Omental fat pad (tissue), 4 donors: ENCODE data around the gene PDE8A. TPM values are rescaled to one million over a fixed set of nuclear protein-coding genes. Genes with fewer than 3 reads are reported as not detected.
"Not testable (repeated sequence)": the region's sequence is repeated elsewhere in the genome, so short reads cannot be mapped to it uniquely, and the experiment has no call there.

Experiments used
- ATAC-seq: fragments of 150-250 bp; one replicate; pipeline ENCODE4 v1.9.1; 2016; ENCODE audit warnings: mild to moderate bottlenecking, moderate library complexity; ENCODE audit not compliant: low FRiP score
- DNase-seq: peaks from one replicate; pipeline ENCODE4 v3.0.0-alpha.2; 2019; ENCODE audit warnings: low spot score
- CTCF ChIP-seq, 3 donors: fragments of 450-650 bp; IDR thresholded peaks; one replicate each; pipeline ENCODE4 v1.5.1; 2016 to 2017; ENCODE audit warnings: antibody characterized with exemption in 3 of 3, mild to moderate bottlenecking in 3 of 3, moderate library complexity in 2 of 3
- total RNA-seq, 4 donors: library from RNA; depleted of rRNA; stranded (reverse); fragments of >200 nt; gene quantifications; one replicate each; pipeline ENCODE4 v1.1.0, GENCODE V29; 2016

Gene PDE8A
- total RNA-seq, 4 donors from 2014 or later: 61.0 to 86.5 (median 79.0) TPM

DNA sequence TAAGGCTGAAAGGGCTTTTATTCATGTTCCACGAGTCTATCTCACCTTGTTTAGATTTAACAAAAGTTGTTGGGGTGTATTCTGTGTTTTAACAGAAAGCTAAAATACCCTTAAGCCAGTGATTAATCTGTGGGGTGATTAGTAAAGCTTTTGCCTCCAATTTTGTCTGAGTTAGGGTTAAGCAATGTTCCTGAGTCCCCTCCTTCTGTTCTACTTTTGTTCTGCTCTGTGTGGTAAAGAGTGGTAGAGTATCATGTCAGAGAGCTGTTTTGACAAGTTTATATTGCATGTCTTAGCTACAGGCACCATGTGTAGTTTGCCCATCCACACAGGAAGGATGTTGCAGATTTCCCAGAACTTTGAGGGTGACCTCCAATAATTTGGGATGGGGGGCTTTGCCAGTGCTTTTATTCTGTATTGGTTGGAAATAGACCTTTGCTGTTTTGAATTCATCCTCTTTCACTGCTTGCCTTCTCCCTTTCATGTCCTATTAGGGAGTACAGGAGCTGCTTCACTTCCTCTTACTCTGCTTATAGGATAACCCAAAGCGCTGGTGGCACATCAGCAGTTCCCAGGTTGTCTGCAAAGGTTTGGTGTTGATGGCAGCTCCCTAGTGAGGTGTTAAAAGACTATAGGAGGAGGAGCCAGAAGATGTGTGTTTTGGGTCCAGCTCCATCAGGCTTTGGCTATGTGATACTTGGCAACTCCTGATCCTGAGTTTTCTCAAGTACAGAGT, 7.4 kb downstream of the PDE8A start:
- TF ChIP-seq CTCF (IDR thresholded peaks at IDR 0.05): no peak
- ATAC-seq: no peak

GRCh38 chr15:84990507-84990906, 8.9 kb downstream of the PDE8A start:
- no peak for DNase-seq
- TF ChIP-seq CTCF (IDR thresholded peaks at IDR 0.05): no peak
- no peak for ATAC-seq

More for the DNA sequence above, 7.4 kb downstream of the PDE8A start:
- DNase-seq: no peak

GRCh38 chr15:84991014-84991712, 9.5 kb downstream of the PDE8A start:
- DNase-seq (no peak), ATAC-seq (no peak)
- no peak for TF ChIP-seq CTCF (IDR thresholded peaks at IDR 0.05)

DNA sequence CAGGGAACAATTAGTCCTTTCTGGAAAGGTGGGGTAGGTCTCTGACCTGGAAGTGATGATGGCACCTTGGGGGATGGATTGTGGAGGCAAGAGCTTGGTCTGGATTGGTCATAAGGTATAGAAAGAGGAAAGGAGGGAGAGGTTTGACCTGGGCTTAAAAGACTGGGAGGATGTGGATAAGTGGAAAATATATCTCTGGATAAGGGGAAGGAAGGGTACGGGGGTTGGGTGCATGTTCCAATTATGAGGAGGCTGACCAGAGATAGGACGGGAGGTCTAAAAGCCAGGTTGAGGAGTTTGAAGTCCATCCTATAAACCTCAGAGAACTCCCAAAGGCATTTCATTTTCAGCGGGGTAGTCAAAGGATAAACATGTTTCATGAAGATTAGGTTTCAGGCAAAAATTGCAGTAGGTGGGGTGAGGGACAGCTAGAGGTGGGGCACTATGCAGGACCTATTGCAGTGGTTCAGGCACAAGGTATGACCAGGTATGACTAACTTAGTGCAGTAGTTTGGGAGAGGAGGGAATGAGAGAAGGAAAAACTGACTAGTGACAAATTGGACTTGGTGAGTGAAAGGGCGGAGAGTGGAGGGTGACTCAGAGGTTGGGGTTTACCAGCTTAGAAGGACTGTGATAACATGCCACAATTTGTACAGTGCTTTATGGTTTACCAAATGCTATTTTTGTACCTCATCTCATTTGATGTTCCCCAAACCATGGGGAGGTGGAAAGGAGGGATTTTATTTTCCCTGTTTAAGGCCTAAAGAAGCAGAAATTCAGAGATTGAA, 10.7 kb downstream of the PDE8A start:
- DNase-seq: no peak
- ATAC-seq: peak; percentile 91
- no peak for TF ChIP-seq CTCF (IDR thresholded peaks at IDR 0.05)

GRCh38 chr15:84996055-84996454, 14.4 kb downstream of the PDE8A start:
- ATAC-seq (no peak), DNase-seq (no peak)
- no peak for TF ChIP-seq CTCF (IDR thresholded peaks at IDR 0.05)

DNA sequence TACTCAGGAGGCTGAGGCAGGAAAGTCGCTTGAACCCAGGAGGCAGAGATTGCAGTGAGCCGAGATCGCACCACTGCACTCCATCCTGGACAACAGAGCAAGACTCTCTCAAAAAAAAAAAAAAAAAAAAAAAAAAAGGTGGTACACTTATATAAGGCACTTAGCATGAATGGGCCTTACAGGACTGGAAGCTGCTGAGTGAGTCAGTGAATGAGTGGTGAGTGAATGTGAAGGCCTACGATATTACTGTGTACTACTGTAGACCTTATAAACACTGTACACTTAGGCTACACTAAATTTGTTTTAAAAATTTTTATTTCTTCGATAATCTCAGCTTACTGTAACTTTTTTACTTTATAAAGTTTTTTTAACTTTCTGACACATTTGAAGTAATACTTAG, 15.1 kb downstream of the PDE8A start:
- ATAC-seq, DNase-seq: not testable (repeated sequence)

DNA sequence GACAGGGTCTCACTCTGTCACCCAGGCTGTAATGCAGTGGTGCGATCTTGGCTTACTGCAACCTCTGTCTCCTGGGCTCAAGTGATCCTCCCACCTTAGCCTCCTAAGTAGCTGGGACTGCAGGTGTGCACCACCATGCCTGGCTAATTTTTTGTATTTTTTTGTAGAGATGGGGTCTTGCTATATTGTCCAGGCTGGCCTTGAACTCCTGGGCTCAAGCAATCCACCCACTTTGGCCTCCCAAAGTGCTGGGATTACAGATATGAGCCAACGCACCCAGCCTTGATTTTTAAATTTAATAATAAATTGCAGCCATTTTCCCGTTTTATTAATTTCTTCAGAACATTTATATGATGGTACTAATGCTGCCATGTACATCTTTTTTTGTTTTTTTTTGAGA, 15.6 kb downstream of the PDE8A start:
- not testable (repeated sequence) for DNase-seq

More for the DNA sequence above, 15.6 kb downstream of the PDE8A start:
- ATAC-seq: not testable (repeated sequence)
